Transverse colon (tissue), 4 donors: ENCODE results near the gene SKIL.

ENCODE experiments used
- POLR2A ChIP-seq: fragments of 450-650 bp; IDR thresholded peaks from one replicate; pipeline ENCODE4 v1.6.1; 2016; ENCODE audit warnings: antibody characterized with exemption, mild to moderate bottlenecking, moderate library complexity
- POLR2AphosphoS5 ChIP-seq, 3 donors: sonication (generic); formaldehyde crosslinking; IDR thresholded peaks; one replicate each; pipeline ENCODE4 v1.6.1; 2016; ENCODE audit warnings: antibody characterized with exemption in 3 of 3
- TF ChIP-seq, protein P1 (sequence below), 5 experiments: fragments of 200-600 bp in 3 of 5; fragments of 450-650 bp in 2 of 5; sonication (generic) in 3 of 5; IDR thresholded peaks; 1 replicate in 2 of 5; 2 replicates in 3 of 5; pipeline ENCODE4 v1.5.1; 2016 to 2017; ENCODE audit warnings: antibody characterized with exemption in 5 of 5, inconsistent platforms in 3 of 5, mild to moderate bottlenecking in 2 of 5, moderate library complexity in 1 of 5

DNA sequence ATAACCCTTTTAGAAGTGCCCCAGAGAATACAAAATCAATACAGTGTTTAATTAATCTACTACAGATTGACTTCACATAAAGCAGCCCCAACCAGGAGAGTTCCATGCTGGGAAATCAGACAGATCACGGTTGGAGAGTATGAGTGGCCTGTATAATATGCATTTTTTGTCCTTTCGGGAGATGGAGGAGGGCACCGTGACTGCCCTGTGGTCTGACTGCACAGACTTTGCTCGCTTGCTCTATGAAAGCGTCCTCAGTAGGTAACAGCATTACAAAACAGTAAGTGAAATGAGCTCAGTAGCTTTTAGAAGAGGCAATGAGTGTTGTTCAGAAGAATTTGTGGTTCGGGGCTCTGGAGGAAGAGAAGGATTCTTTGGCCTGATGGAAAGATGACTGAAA, 34.2 kb upstream of the SKIL start:
- TF ChIP-seq, protein P1, sequence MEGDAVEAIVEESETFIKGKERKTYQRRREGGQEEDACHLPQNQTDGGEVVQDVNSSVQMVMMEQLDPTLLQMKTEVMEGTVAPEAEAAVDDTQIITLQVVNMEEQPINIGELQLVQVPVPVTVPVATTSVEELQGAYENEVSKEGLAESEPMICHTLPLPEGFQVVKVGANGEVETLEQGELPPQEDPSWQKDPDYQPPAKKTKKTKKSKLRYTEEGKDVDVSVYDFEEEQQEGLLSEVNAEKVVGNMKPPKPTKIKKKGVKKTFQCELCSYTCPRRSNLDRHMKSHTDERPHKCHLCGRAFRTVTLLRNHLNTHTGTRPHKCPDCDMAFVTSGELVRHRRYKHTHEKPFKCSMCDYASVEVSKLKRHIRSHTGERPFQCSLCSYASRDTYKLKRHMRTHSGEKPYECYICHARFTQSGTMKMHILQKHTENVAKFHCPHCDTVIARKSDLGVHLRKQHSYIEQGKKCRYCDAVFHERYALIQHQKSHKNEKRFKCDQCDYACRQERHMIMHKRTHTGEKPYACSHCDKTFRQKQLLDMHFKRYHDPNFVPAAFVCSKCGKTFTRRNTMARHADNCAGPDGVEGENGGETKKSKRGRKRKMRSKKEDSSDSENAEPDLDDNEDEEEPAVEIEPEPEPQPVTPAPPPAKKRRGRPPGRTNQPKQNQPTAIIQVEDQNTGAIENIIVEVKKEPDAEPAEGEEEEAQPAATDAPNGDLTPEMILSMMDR (IDR thresholded peaks at IDR 0.05) = no peak
- TF ChIP-seq POLR2AphosphoS5 (IDR thresholded peaks at IDR 0.05) (no peak), POLR2A (no peak)
